Measurements from ENCODE around the gene MAGI2. TPM values are rescaled to one million over a fixed set of nuclear protein-coding genes. Genes with fewer than 3 reads are reported as not detected.
"Not testable (repeated sequence)": the region's sequence is repeated elsewhere in the genome, so short reads cannot be mapped to it uniquely, and the experiment has no call there.

Gene MAGI2
- polyA plus RNA-seq, 5 donors: 5.3 to 7.8 (median 6.6) TPM

GRCh38 chr7:79165225-79165624 lies 288.2 kb downstream of the MAGI2 start:
- no peak for DNase-seq

- no peak for DNase-seq
Measured at GRCh38 chr7:79159040-79159664, 294.3 kb downstream of the MAGI2 start.

- DNase-seq: no peak
Measured at GRCh38 chr7:79157281-79157680, 296.2 kb downstream of the MAGI2 start.

- no peak for DNase-seq
Measured at GRCh38 chr7:79149831-79150230, 303.6 kb downstream of the MAGI2 start.

GRCh38 chr7:79142706-79143105 lies 310.8 kb downstream of the MAGI2 start:
- no peak for DNase-seq

GRCh38 chr7:79141252-79141651 lies 312.2 kb downstream of the MAGI2 start:
- DNase-seq: no peak

- DNase-seq: no peak
Measured at GRCh38 chr7:79137942-79138341, 315.5 kb downstream of the MAGI2 start.

GRCh38 chr7:79132844-79133451 lies 320.5 kb downstream of the MAGI2 start:
- DNase-seq: no peak

- DNase-seq: no peak
Measured at GRCh38 chr7:79130715-79131114, 322.8 kb downstream of the MAGI2 start.

GRCh38 chr7:79124331-79124730 lies 329.1 kb downstream of the MAGI2 start:
- no peak for DNase-seq

- no peak for DNase-seq
Measured at GRCh38 chr7:79118143-79118542, 335.3 kb downstream of the MAGI2 start.

- DNase-seq: no peak
Measured at GRCh38 chr7:79096361-79096805, 357.1 kb downstream of the MAGI2 start.

GRCh38 chr7:79093421-79093820 lies 360.0 kb downstream of the MAGI2 start:
- DNase-seq: no peak

- no peak for DNase-seq
Measured at GRCh38 chr7:79091661-79092060, 361.8 kb downstream of the MAGI2 start.

- DNase-seq: no peak
Measured at GRCh38 chr7:79091011-79091410, 362.5 kb downstream of the MAGI2 start.

- no peak for DNase-seq
Measured at GRCh38 chr7:79090543-79090942, 362.9 kb downstream of the MAGI2 start.

- no peak for DNase-seq
Measured at GRCh38 chr7:79084423-79084822, 369.0 kb downstream of the MAGI2 start.

GRCh38 chr7:79079919-79080554 lies 373.4 kb downstream of the MAGI2 start:
- DNase-seq: no peak

- DNase-seq: no peak
Measured at GRCh38 chr7:79078273-79078672, 375.2 kb downstream of the MAGI2 start.

GRCh38 chr7:79071187-79071586 lies 382.3 kb downstream of the MAGI2 start:
- DNase-seq: not testable (repeated sequence)

GRCh38 chr7:79064187-79064823 lies 389.2 kb downstream of the MAGI2 start:
- DNase-seq: no peak

GRCh38 chr7:79063019-79063698 lies 390.3 kb downstream of the MAGI2 start:
- DNase-seq: no peak
